ENCODE data around the gene TUNAR.

TUNAR gene

GRCh38 chr14:95869776-95870175, 6.9 kb upstream of the TUNAR start:
- TF ChIP-seq CTCF (IDR thresholded peaks at IDR 0.05; ENCODE audit: low read depth, low read length, missing control alignments) = no peak
- no peak for DNase-seq (ENCODE audit: low read depth)

GRCh38 chr14:95870772-95871171, 5.9 kb upstream of the TUNAR start:
- no peak for TF ChIP-seq CTCF (IDR thresholded peaks at IDR 0.05; ENCODE audit: low read depth, low read length, missing control alignments)
- DNase-seq (ENCODE audit: low read depth) = no peak
- H3K4me3 ChIP-seq (ENCODE audit: low read depth, low read length) = no peak overlapping the region

More at GRCh38 chr14:95869776-95870175, 6.9 kb upstream of the TUNAR start:
- H3K4me3 ChIP-seq (ENCODE audit: low read depth, low read length) = no peak overlapping the region

DNA sequence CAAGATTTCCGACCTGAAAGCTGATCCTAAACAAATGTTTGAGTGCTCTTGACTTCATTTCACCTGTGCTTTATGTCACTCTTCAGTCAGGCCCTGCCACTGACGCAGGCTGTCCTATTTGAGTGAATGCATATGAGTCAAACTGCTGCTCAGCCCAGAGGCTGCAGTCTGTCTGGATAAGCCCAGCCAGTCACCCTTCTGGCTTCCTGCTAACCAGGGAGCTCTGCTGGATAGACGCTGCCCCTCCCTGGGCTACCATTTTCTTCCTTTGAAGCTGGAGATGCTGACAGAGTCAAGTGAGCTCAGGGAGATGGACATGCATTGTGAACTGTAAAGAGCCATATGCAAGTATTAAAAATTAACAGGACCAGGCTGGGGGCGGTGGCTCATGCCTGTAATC, 5.1 kb upstream of the TUNAR start:
- TF ChIP-seq CTCF (IDR thresholded peaks at IDR 0.05; ENCODE audit: low read depth, low read length, missing control alignments) = no peak
- no peak overlapping the region for H3K4me3 ChIP-seq (ENCODE audit: low read depth, low read length)
- DNase-seq (ENCODE audit: low read depth) = no peak

- DNase-seq (ENCODE audit: low read depth) = no peak
- TF ChIP-seq CTCF (IDR thresholded peaks at IDR 0.05; ENCODE audit: low read depth, low read length, missing control alignments) = no peak
These were observed 3.9 kb upstream of the TUNAR start for GRCh38 chr14:95872777-95873176.

DNA sequence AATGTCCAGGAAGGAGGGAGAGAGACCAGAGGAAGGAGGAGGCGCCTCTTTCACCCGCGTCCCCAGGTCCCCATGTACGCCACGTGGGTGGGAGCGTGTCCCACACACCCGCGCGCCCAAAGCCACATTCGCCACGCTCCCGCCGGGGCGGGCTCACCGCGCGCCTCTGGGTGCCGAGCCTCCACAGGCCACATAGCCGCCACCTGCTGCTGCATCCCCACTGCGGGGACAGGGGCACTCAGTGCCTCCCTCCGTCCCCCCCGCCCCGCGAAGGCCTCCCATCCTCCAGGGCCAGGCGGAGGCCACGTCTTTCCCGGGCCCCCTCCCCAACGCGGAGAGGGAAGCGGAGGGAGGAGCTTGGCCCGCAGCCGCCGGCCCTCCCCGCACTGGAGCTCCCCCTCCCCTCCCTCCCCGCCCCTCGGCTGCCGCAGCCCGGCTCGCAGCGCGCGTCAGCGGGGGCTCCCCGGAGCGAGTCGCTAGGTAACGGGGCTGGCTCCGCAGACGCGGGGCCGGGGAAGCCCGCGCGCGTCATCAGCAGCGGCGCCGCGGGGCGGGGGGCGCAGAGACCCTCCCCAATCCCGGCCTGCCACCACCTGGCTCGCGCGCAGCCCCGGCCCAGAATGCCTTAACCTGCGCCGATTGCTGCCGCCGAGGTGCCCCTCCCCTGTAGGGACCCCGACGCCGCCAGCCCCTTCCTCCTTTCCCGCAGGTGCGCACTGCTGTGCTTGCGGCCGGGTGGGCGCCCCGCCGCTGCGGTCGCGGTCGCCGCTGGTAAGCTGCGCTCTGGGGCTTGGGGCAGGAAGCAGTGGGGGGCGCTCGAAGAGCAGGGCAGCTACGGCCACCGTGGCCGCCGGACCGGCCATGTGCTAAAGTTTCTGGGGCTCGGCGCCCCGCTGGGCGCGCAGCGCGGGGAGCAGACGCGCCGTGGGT, 536 bp upstream of the TUNAR start:
- no peak overlapping the region for H3K4me3 ChIP-seq (ENCODE audit: low read depth, low read length)
- no peak for DNase-seq (ENCODE audit: low read depth)
- TF ChIP-seq CTCF (IDR thresholded peaks at IDR 0.05; ENCODE audit: low read depth, low read length, missing control alignments) = no peak

More at GRCh38 chr14:95872777-95873176, 3.9 kb upstream of the TUNAR start:
- no peak overlapping the region for H3K4me3 ChIP-seq (ENCODE audit: low read depth, low read length)

DNA sequence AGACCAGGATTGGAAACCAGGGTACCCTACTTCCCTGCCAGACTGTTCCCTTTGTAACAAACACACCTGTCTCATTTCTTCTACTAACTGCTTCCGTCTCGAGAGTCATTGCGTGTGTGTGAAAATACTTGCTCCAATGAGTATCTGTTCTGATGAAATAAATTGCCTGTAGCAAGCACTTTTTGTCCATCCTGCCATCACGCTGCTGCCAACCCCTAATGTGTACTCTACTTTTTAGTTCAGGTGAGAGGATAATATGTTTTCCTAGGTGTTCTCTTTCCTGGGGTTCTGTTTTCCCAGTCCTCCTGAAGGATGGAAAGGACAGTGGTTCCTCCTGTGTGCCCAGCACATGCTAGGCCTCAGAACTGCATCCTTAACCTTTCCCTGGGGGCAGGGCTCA, 1.0 kb downstream of the TUNAR start:
- no peak overlapping the region for H3K4me3 ChIP-seq (ENCODE audit: low read depth, low read length)
- no peak for TF ChIP-seq CTCF (IDR thresholded peaks at IDR 0.05; ENCODE audit: low read depth, low read length, missing control alignments)
- no peak for DNase-seq (ENCODE audit: low read depth)

GRCh38 chr14:95884377-95884776, 7.7 kb downstream of the TUNAR start:
- no peak for DNase-seq (ENCODE audit: low read depth)
- TF ChIP-seq CTCF (IDR thresholded peaks at IDR 0.05; ENCODE audit: low read depth, low read length, missing control alignments) = no peak
- no peak overlapping the region for H3K4me3 ChIP-seq (ENCODE audit: low read depth, low read length)
